Mammary epithelial cell (primary cell): Measurements from ENCODE around the gene LRRC18.

Experiments used
- CTCF ChIP-seq, 2 donors: IDR thresholded peaks in 1 of 2; conservative IDR thresholded peaks in 1 of 2; 2 replicates each; pipeline ENCODE4 v1.5.1; 2011 to 2012; ENCODE audit warnings: inconsistent platforms in 2 of 2, low read length in 2 of 2, mild to moderate bottlenecking in 2 of 2, control low read depth in 1 of 2, low read depth in 1 of 2; ENCODE audit not compliant: insufficient read depth in 1 of 2; ENCODE audit errors: extremely low read depth in 1 of 2
- EZH2 ChIP-seq: IDR thresholded peaks from 2 replicates; pipeline ENCODE4 v1.6.1; 2012; ENCODE audit warnings: low read length, inconsistent platforms, borderline replicate concordance

DNA sequence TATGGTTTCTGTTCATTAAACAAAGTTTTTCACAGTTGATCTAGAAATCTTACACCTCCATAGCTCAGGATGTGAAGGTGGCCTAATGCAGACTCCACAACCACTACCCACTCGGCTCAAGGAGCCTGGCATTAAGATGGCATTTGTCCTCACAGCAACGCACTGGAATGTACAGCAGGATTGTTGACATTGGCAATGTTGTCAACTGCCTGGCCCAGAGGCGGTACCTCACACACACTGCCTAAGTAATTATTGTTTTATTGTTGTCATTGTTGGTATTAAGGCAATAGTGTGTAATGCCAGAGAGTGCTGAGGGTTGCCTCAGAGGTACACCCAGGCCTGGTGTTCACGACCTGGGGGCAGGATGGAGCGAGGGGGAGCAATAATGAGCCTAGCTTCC is 38.3 kb downstream of the LRRC18 start:
- TF ChIP-seq CTCF (conservative IDR thresholded peaks at IDR 0.05 in 1 of 2, IDR thresholded peaks at IDR 0.05 in 1 of 2; ENCODE audit: extremely low read depth in 1 of 2, insufficient read depth in 1 of 2, low read depth in 1 of 2, low read length in 2 of 2) (no peak), EZH2 (no peak)
